ENCODE measurements around the gene IL22. TPM values are rescaled to one million over a fixed set of nuclear protein-coding genes. Genes with fewer than 3 reads are reported as not detected.
A peak's percentile ranks its signal among the peaks of the same experiment; 100 is the strongest.

IL22 gene
- total and polyA plus RNA-seq, 9 of the 15 experiments (the other 6 are each of a cell fraction or from before 2014, with no cell fraction given), result not detected

DNA sequence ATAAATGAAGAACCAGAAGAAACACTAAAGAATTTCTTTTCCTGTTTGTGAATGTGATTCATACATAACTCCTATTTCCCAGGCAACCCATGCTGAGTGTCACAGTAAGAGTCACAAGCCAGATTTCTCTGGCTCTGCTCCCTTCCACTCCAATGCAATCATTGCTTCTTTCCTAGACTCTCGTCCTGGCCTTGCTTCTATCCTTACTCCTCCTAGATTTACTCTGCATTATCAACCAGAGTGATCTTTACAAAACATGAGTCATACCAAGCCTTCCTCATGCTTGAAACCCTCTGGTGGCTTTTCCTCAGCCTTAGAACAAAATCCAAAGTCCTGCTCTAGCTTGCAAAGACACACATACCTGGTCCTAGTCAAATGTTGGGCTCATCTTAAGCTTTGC lies 13.3 kb downstream of the IL22 start:
- peak in 3 of 4 experiments; percentile 14 to 48 (median 22) for DNase-seq (ENCODE audit: extremely low read depth in 1 of 4, low spot score in 3 of 4)
- CTCF ChIA-PET (ENCODE audit: low intra/inter-chr PET ratio), result no interaction called here
- Histone ChIP-seq H3K4me2 (ENCODE audit: insufficient read depth, low read length) (no peak overlapping the region; the same call in 1 of the 2 replicates), H3K27ac (ENCODE audit: extremely low read depth, low read depth, low read length) (no peak overlapping the region), H3K27me3 (ENCODE audit: control insufficient read depth in 2 of 2, insufficient read depth in 2 of 2, low read length in 2 of 2) (no peaks in the 10 kb centered on the region), H3K36me3 (ENCODE audit: control insufficient read depth, insufficient read depth, low read length) (no peaks in the 10 kb centered on the region), H4K20me1 (replicated peaks; ENCODE audit: control insufficient read depth, insufficient read depth, low read length) (no peaks in the 10 kb centered on the region), H3K9me1 (ENCODE audit: control insufficient read depth, insufficient read depth, low read length) (no peaks in the 10 kb centered on the region), H2AFZ (ENCODE audit: low read depth, low read length) (no peak overlapping the region), H3K9ac (ENCODE audit: insufficient read depth in 1 of 2, low read depth in 2 of 2, low read length in 2 of 2) (no peak overlapping the region), H3K79me2 (ENCODE audit: control insufficient read depth, insufficient read depth, low read length) (no peaks in the 10 kb centered on the region), H3K4me1 (replicated peaks in 1 of 2; ENCODE audit: control insufficient read depth in 2 of 2, insufficient read depth in 2 of 2, low read length in 2 of 2) (peaks cover 0 to 8% of the 10 kb centered on the region in 2 experiments; a peak in 3 of 5 replicates), H3K4me3 (no peak overlapping the region), H3K9me3 (replicated peaks; ENCODE audit: control insufficient read depth, insufficient read depth, low read depth, low read length) (no peaks in the 10 kb centered on the region)
- intact Hi-C loops (cut with micrococcal nuclease), result no loop called here
- POLR2A ChIA-PET, result no interaction called here
- peak; percentile 80 for FAIRE-seq
- BruUV-seq (replicated peaks), result no TSS peak
- ATAC-seq, result peak; percentile 70
- in situ Hi-C loops (cut with MboI), result no loop called here
- WGBS (ENCODE audit: insufficient coverage, low coverage, missing lambda C conversion rate), result 0% methylated on average over 1 of the region's 1 CpG
- no peak for TF ChIP-seq STAG1 (CRISPR knock-in tag; IDR thresholded peaks at IDR 0.05; ENCODE audit: borderline replicate concordance)
- no peak for TF ChIP-seq EGR1 (conservative IDR thresholded peaks at IDR 0.05)
- no peak for TF ChIP-seq FOXM1 (IDR thresholded peaks at IDR 0.05; ENCODE audit: low read depth)
- no peak for TF ChIP-seq FOXM1 (CRISPR knock-in tag; IDR thresholded peaks at IDR 0.05; ENCODE audit: low read depth)
- TF ChIP-seq RBM39 (optimal IDR thresholded peaks at IDR 0.05; ENCODE audit: low read depth, low read length), result no peak
- TF ChIP-seq PRMT5 (CRISPR knock-in tag; IDR thresholded peaks at IDR 0.05), result no peak
- no peak for TF ChIP-seq ARID2 (IDR thresholded peaks at IDR 0.05)
- TF ChIP-seq TSC22D4 (tag; IDR thresholded peaks at IDR 0.05), result no peak
- TF ChIP-seq, protein P1, sequence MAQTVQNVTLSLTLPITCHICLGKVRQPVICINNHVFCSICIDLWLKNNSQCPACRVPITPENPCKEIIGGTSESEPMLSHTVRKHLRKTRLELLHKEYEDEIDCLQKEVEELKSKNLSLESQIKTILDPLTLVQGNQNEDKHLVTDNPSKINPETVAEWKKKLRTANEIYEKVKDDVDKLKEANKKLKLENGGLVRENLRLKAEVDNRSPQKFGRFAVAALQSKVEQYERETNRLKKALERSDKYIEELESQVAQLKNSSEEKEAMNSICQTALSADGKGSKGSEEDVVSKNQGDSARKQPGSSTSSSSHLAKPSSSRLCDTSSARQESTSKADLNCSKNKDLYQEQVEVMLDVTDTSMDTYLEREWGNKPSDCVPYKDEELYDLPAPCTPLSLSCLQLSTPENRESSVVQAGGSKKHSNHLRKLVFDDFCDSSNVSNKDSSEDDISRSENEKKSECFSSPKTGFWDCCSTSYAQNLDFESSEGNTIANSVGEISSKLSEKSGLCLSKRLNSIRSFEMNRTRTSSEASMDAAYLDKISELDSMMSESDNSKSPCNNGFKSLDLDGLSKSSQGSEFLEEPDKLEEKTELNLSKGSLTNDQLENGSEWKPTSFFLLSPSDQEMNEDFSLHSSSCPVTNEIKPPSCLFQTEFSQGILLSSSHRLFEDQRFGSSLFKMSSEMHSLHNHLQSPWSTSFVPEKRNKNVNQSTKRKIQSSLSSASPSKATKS (CRISPR knock-in tag; IDR thresholded peaks at IDR 0.05), result no peak
- TF ChIP-seq ZNF277 (CRISPR knock-in tag; IDR thresholded peaks at IDR 0.05; ENCODE audit: borderline replicate concordance), result no peak
- TF ChIP-seq ZNF274 (IDR thresholded peaks at IDR 0.05; ENCODE audit: borderline replicate concordance, low read depth, low read length), result no peak
- no peak for TF ChIP-seq ZFP30 (CRISPR knock-in tag; IDR thresholded peaks at IDR 0.05; ENCODE audit: borderline replicate concordance)
- TF ChIP-seq KLF16 (IDR thresholded peaks at IDR 0.05), result no peak
- no peak for TF ChIP-seq ZNF445 (CRISPR knock-in tag; IDR thresholded peaks at IDR 0.05; ENCODE audit: low read depth)
- TF ChIP-seq, protein P2, sequence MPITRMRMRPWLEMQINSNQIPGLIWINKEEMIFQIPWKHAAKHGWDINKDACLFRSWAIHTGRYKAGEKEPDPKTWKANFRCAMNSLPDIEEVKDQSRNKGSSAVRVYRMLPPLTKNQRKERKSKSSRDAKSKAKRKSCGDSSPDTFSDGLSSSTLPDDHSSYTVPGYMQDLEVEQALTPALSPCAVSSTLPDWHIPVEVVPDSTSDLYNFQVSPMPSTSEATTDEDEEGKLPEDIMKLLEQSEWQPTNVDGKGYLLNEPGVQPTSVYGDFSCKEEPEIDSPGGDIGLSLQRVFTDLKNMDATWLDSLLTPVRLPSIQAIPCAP (CRISPR knock-in tag; IDR thresholded peaks at IDR 0.05; ENCODE audit: borderline replicate concordance), result no peak
- no peak for TF ChIP-seq CBFA2T2 (conservative IDR thresholded peaks at IDR 0.05)
- TF ChIP-seq VEZF1 (CRISPR knock-in tag; IDR thresholded peaks at IDR 0.05), result no peak
- TF ChIP-seq MEF2D (tag; conservative IDR thresholded peaks at IDR 0.05; ENCODE audit: low read depth), result no peak
- TF ChIP-seq PHB (CRISPR knock-in tag; IDR thresholded peaks at IDR 0.05), result no peak
